Measurements from ENCODE around the gene LRRK1. TPM values are rescaled to one million over a fixed set of nuclear protein-coding genes. Genes with fewer than 3 reads are reported as not detected.
A peak's percentile ranks its signal among the peaks of the same experiment; 100 is the strongest.

Gene LRRK1
- total RNA-seq, 1 donor from 2014 or later, result 4.8 TPM

- Mint-ChIP-seq H3K9me3 (ENCODE audit: unreplicated experiment) (no peaks in the 10 kb centered on the region), H3K4me1 (ENCODE audit: unreplicated experiment) (peaks cover 6% of the 10 kb centered on the region), H3K27ac (ENCODE audit: unreplicated experiment) (no peak overlapping the region), H3K4me3 (ENCODE audit: unreplicated experiment) (no peak overlapping the region), H3K27me3 (ENCODE audit: unreplicated experiment) (peaks cover 3% of the 10 kb centered on the region), H3K36me3 (ENCODE audit: low read depth, unreplicated experiment) (no peaks in the 10 kb centered on the region)
- TF ChIP-seq CTCF (IDR thresholded peaks at IDR 0.05; ENCODE audit: unreplicated experiment), result no peak
- DNase-seq (ENCODE audit: low spot score), result no peak
Measured at GRCh38 chr15:101089579-101090427, 170.6 kb downstream of the LRRK1 start.

GRCh38 chr15:101090428-101090790, 171.3 kb downstream of the LRRK1 start:
- no peak for DNase-seq (ENCODE audit: low spot score)
- Mint-ChIP-seq H3K27me3 (ENCODE audit: unreplicated experiment) (peaks cover 3% of the 10 kb centered on the region), H3K36me3 (ENCODE audit: low read depth, unreplicated experiment) (no peaks in the 10 kb centered on the region), H3K4me1 (ENCODE audit: unreplicated experiment) (peaks cover 6% of the 10 kb centered on the region), H3K4me3 (ENCODE audit: unreplicated experiment) (no peak overlapping the region), H3K9me3 (ENCODE audit: unreplicated experiment) (no peaks in the 10 kb centered on the region), H3K27ac (ENCODE audit: unreplicated experiment) (no peak overlapping the region)
- no peak for TF ChIP-seq CTCF (IDR thresholded peaks at IDR 0.05; ENCODE audit: unreplicated experiment)

- no peak for TF ChIP-seq CTCF (IDR thresholded peaks at IDR 0.05; ENCODE audit: unreplicated experiment)
- Mint-ChIP-seq H3K4me3 (ENCODE audit: unreplicated experiment) (no peak overlapping the region), H3K27me3 (ENCODE audit: unreplicated experiment) (peaks cover 3% of the 10 kb centered on the region), H3K9me3 (ENCODE audit: unreplicated experiment) (no peaks in the 10 kb centered on the region), H3K27ac (ENCODE audit: unreplicated experiment) (peak overlapping the region; percentile 80), H3K36me3 (ENCODE audit: low read depth, unreplicated experiment) (no peaks in the 10 kb centered on the region), H3K4me1 (ENCODE audit: unreplicated experiment) (peaks cover 6% of the 10 kb centered on the region)
- peak; percentile 38 for DNase-seq (ENCODE audit: low spot score)
Measured at GRCh38 chr15:101091080-101092017, 172.2 kb downstream of the LRRK1 start.

GRCh38 chr15:101092156-101092866, 173.2 kb downstream of the LRRK1 start:
- TF ChIP-seq CTCF (IDR thresholded peaks at IDR 0.05; ENCODE audit: unreplicated experiment), result no peak
- no peak for DNase-seq (ENCODE audit: low spot score)
- Mint-ChIP-seq H3K9me3 (ENCODE audit: unreplicated experiment) (no peaks in the 10 kb centered on the region), H3K4me3 (ENCODE audit: unreplicated experiment) (no peak overlapping the region), H3K27me3 (ENCODE audit: unreplicated experiment) (peaks cover 3% of the 10 kb centered on the region), H3K4me1 (ENCODE audit: unreplicated experiment) (peaks cover 6% of the 10 kb centered on the region), H3K36me3 (ENCODE audit: low read depth, unreplicated experiment) (no peaks in the 10 kb centered on the region), H3K27ac (ENCODE audit: unreplicated experiment) (peak overlapping the region; percentile 80)

Measured in endothelial cell (in vitro differentiated cells).